A673 (cell line): ENCODE results near the gene NINJ1.

ENCODE experiments used
- EZH2 ChIP-seq: fragments of 200-600 bp; sonication (generic); IDR thresholded peaks from 2 replicates; pipeline ENCODE4 v1.6.1; 2017; ENCODE audit warnings: borderline replicate concordance, low read depth, mild to moderate bottlenecking, mixed read lengths, antibody characterized with exemption, low read length; ENCODE audit not compliant: poor library complexity, severe bottlenecking
- TF ChIP-seq, protein P1 (sequence below): fragments of 300-800, 200-600 bp; sonication (generic); conservative IDR thresholded peaks from 2 replicates; pipeline ENCODE4 v1.5.1; 2017; ENCODE audit warnings: low read depth, mild to moderate bottlenecking, antibody characterized with exemption, low read length, moderate library complexity, mixed read lengths

DNA sequence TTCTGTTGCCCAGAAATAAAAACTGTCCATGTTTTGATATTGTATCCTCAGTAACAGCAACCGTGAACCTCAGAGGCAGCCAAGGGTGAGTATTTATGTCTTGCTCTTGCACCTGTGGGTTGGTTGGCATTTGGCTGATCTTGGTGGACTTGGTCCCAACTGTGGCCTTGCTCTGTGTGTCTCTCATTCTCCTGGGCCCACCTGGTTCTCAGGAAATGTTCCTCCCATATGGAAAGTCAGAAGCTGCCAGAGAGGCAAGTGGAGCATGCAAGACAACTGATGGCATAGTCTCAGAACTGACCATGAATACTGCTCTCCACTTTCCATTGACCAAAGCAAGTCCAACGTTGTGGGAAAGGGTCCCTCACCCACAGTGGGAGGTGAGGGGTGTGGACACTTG lies 13.6 kb upstream of the NINJ1 start:
- no peak for TF ChIP-seq EZH2
- TF ChIP-seq, protein P1, sequence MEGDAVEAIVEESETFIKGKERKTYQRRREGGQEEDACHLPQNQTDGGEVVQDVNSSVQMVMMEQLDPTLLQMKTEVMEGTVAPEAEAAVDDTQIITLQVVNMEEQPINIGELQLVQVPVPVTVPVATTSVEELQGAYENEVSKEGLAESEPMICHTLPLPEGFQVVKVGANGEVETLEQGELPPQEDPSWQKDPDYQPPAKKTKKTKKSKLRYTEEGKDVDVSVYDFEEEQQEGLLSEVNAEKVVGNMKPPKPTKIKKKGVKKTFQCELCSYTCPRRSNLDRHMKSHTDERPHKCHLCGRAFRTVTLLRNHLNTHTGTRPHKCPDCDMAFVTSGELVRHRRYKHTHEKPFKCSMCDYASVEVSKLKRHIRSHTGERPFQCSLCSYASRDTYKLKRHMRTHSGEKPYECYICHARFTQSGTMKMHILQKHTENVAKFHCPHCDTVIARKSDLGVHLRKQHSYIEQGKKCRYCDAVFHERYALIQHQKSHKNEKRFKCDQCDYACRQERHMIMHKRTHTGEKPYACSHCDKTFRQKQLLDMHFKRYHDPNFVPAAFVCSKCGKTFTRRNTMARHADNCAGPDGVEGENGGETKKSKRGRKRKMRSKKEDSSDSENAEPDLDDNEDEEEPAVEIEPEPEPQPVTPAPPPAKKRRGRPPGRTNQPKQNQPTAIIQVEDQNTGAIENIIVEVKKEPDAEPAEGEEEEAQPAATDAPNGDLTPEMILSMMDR: no peak
